GM12892 (cell line): ENCODE results near the gene METAP1D.

Experiments used
- POLR2A ChIP-seq: IDR thresholded peaks from 2 replicates; pipeline ENCODE4 v1.6.1; 2011; ENCODE audit warnings: low read depth, low read length, control low read depth
- TAF1 ChIP-seq: IDR thresholded peaks from 2 replicates; pipeline ENCODE4 v1.6.1; 2011; ENCODE audit warnings: low read depth, mild to moderate bottlenecking, control low read depth, low read length, borderline replicate concordance

- TF ChIP-seq TAF1, result no peak
- TF ChIP-seq POLR2A, result no peak
These were observed 21.6 kb downstream of the METAP1D start for GRCh38 chr2:172021074-172021931.
